CD4-positive, alpha-beta T cell treated with Interleukin-15 for 1 hour (primary cell): ENCODE data around the gene BCORL1.

Source experiments
- DNase-seq: peaks from one replicate; pipeline ENCODE4 v3.0.0-alpha.2; 2020

Gene BCORL1

GRCh38 chrX:130097507-130098209, 115.2 kb downstream of the BCORL1 start:
- peak; percentile 43 for DNase-seq

GRCh38 chrX:130098210-130098552, 115.7 kb downstream of the BCORL1 start:
- no peak for DNase-seq

- DNase-seq, result no peak
Observed at GRCh38 chrX:130100180-130100579, 117.7 kb downstream of the BCORL1 start.

GRCh38 chrX:130103605-130104004, 121.2 kb downstream of the BCORL1 start:
- no peak for DNase-seq

GRCh38 chrX:130105244-130105643, 122.8 kb downstream of the BCORL1 start:
- no peak for DNase-seq

GRCh38 chrX:130106071-130106470, 123.6 kb downstream of the BCORL1 start:
- DNase-seq, result no peak
